ENCODE measurements around the gene TMEM248.
"Not testable (repeated sequence)": the region's sequence is repeated elsewhere in the genome, so short reads cannot be mapped to it uniquely, and the experiment has no call there.

Gene TMEM248

GRCh38 chr7:66886152-66886551 lies 34.9 kb upstream of the TMEM248 start:
- in situ Hi-C loops (cut with HindIII; ENCODE audit: low sequenced_read_pairs): no loop called here
- no peak for DNase-seq (ENCODE audit: low read depth, low spot score)
- H3K4me3 ChIP-seq (ENCODE audit: low read depth, low read length): no peak overlapping the region
- TF ChIP-seq CTCF (IDR thresholded peaks at IDR 0.05; ENCODE audit: low read depth, low read length): no peak

- H3K4me3 ChIP-seq (ENCODE audit: low read depth, low read length); in situ Hi-C loops (cut with HindIII; ENCODE audit: low sequenced_read_pairs); DNase-seq (ENCODE audit: low read depth, low spot score): not testable (repeated sequence)
Measured at GRCh38 chr7:66888223-66888622, 32.8 kb upstream of the TMEM248 start.

DNA sequence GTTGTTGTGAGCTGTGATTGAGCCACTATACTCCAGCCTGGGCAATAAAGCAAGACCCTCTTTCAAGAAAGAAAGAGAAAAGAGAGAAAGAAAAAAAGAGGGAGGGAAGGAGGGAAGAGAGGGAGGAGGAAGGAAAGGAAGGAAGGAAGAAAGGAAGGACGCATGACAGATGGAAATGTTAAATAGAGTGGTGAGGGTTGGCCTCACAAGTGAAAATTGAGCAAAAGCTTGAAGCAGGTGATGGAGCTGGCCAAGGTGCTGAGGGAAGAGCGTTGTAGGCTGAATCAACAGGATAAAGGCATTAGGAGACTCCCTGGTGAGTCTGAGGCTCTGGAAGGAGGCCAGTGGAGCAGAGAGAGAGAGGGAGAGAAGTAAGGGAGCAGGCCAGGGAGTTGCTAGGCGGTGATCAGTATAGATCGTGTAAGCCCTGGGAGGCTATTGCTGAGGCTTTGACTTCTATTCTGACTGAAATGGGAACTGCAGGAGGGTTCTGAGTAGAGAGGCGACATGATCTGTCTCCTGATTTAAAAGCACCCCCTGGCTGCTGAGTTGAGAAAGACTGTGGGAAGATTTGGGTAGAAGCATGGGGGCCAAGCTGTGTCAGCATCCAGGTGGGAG lies 26.5 kb upstream of the TMEM248 start:
- H3K4me3 ChIP-seq (ENCODE audit: low read depth, low read length): no peak overlapping the region
- in situ Hi-C loops (cut with HindIII; ENCODE audit: low sequenced_read_pairs): no loop called here
- DNase-seq (ENCODE audit: low read depth, low spot score): peak; percentile 65
- no peak for TF ChIP-seq CTCF (IDR thresholded peaks at IDR 0.05; ENCODE audit: low read depth, low read length)

- no peak for TF ChIP-seq CTCF (IDR thresholded peaks at IDR 0.05; ENCODE audit: low read depth, low read length)
- no peak overlapping the region for H3K4me3 ChIP-seq (ENCODE audit: low read depth, low read length)
- no peak for DNase-seq (ENCODE audit: low read depth, low spot score)
- in situ Hi-C loops (cut with HindIII; ENCODE audit: low sequenced_read_pairs): no loop called here
Measured at GRCh38 chr7:66896441-66896840, 24.6 kb upstream of the TMEM248 start.

DNA sequence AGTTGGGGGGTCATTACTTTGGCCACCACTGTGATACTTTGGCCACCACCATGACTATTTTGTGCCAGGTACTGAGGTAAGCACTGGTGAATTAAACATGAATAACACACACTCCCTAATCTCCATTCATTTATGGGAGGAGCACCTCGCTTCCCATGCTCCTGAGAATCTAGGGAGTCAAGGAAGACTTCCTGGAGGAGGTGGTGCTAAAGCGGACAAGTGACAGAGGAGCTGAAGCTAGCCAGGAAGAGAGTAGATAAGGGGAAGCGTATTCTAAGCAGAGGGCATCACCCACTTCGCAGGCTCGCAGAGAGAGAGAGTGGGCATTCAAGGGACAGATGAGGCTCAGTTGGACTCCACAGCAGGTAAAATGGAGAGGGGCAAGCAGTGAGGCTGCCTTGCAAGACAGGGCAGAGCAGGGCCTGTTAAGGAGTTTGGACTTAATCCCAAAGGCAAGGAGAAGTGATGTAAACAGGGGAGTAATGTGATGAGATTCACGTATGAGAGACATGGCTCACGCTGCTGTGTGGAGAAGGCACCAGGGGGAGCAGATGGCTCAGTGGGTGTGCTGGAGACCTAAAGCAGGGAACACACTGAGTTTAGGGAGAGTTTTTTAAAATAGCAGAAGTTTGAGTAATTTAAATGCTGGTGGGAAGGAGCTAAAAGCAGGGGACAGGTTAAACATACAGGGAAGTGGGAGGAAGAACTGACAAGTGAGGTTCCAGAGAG lies 21.3 kb upstream of the TMEM248 start:
- in situ Hi-C loops (cut with HindIII; ENCODE audit: low sequenced_read_pairs): no loop called here
- DNase-seq (ENCODE audit: low read depth, low spot score): no peak
- no peak overlapping the region for H3K4me3 ChIP-seq (ENCODE audit: low read depth, low read length)
- no peak for TF ChIP-seq CTCF (IDR thresholded peaks at IDR 0.05; ENCODE audit: low read depth, low read length)

- in situ Hi-C loops (cut with HindIII; ENCODE audit: low sequenced_read_pairs): no loop called here
- H3K4me3 ChIP-seq (ENCODE audit: low read depth, low read length): no peak overlapping the region
- no peak for DNase-seq (ENCODE audit: low read depth, low spot score)
- no peak for TF ChIP-seq CTCF (IDR thresholded peaks at IDR 0.05; ENCODE audit: low read depth, low read length)
Measured at GRCh38 chr7:66901941-66902843, 18.8 kb upstream of the TMEM248 start.

- DNase-seq (ENCODE audit: low read depth, low spot score): no peak
- in situ Hi-C loops (cut with HindIII; ENCODE audit: low sequenced_read_pairs): no loop called here
- no peak for TF ChIP-seq CTCF (IDR thresholded peaks at IDR 0.05; ENCODE audit: low read depth, low read length)
- no peak overlapping the region for H3K4me3 ChIP-seq (ENCODE audit: low read depth, low read length)
Measured at GRCh38 chr7:66902844-66903180, 18.2 kb upstream of the TMEM248 start.
